Uterus (tissue), 2 donors: ENCODE measurements around the gene TUBA1B.

Experiments used
- POLR2A ChIP-seq, 2 donors: fragments of 450-650 bp; IDR thresholded peaks; one replicate each; pipeline ENCODE4 v1.6.1; 2016; ENCODE audit warnings: antibody characterized with exemption in 2 of 2, mild to moderate bottlenecking in 1 of 2, moderate library complexity in 1 of 2
- TF ChIP-seq, protein P1 (sequence below), 4 experiments: fragments of 200-600 bp in 2 of 4; fragments of 450-650 bp in 2 of 4; sonication (generic) in 2 of 4; IDR thresholded peaks; one replicate each; pipeline ENCODE4 v1.5.1; 2016 to 2019; ENCODE audit warnings: antibody characterized with exemption in 4 of 4, mild to moderate bottlenecking in 2 of 4, moderate library complexity in 1 of 4

DNA sequence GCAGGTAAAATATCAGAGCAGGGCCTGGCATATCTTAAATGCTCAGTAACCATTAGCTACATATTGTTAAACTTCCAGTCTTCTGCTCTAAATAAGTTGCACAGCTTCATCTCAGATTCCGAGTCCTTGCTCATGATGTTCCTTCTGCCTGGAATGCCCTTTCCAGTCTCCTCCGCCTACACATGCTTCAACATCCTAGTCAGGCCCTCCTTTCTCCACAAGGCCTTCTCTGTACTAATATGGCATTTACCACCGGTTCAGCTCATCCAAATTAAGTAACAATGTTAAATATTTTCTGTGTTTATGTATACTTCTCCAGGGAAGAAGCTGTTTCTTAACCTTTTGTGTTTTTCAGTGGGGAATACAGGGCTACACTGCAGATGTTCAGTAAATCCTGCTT lies 45.1 kb downstream of the TUBA1B start:
- TF ChIP-seq, protein P1, sequence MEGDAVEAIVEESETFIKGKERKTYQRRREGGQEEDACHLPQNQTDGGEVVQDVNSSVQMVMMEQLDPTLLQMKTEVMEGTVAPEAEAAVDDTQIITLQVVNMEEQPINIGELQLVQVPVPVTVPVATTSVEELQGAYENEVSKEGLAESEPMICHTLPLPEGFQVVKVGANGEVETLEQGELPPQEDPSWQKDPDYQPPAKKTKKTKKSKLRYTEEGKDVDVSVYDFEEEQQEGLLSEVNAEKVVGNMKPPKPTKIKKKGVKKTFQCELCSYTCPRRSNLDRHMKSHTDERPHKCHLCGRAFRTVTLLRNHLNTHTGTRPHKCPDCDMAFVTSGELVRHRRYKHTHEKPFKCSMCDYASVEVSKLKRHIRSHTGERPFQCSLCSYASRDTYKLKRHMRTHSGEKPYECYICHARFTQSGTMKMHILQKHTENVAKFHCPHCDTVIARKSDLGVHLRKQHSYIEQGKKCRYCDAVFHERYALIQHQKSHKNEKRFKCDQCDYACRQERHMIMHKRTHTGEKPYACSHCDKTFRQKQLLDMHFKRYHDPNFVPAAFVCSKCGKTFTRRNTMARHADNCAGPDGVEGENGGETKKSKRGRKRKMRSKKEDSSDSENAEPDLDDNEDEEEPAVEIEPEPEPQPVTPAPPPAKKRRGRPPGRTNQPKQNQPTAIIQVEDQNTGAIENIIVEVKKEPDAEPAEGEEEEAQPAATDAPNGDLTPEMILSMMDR (IDR thresholded peaks at IDR 0.05): no peak
- TF ChIP-seq POLR2A (IDR thresholded peaks at IDR 0.05): peak in 1 of 2 donors; percentile 13
